HFFc6 (cell line): ENCODE results near the gene RTN4RL1. TPM values are rescaled to one million over a fixed set of nuclear protein-coding genes. Genes with fewer than 3 reads are reported as not detected.

Source experiments
- DNase-seq: peaks from one replicate; pipeline ENCODE4 v3.0.0-alpha.2; 2018
- H3K27ac Mint-ChIP-seq: 2 replicates; pipeline ENCODE4 v1.8.0; 2020; ENCODE audit warnings: mild to moderate bottlenecking, mixed read lengths
- H3K27me3 Mint-ChIP-seq: 2 replicates; pipeline ENCODE4 v1.8.0; 2021; ENCODE audit warnings: mild to moderate bottlenecking, moderate library complexity, mixed read lengths; ENCODE audit not compliant: insufficient read depth
- H3K36me3 Mint-ChIP-seq: 2 replicates; pipeline ENCODE4 v1.8.0; 2021; ENCODE audit warnings: low read depth, mixed read lengths
- H3K4me1 Mint-ChIP-seq: 2 replicates; pipeline ENCODE4 v1.8.0; 2020; ENCODE audit warnings: low read depth, mixed read lengths
- H3K4me3 Mint-ChIP-seq: 2 replicates; pipeline ENCODE4 v1.8.0; 2020; ENCODE audit warnings: mild to moderate bottlenecking, moderate library complexity, mixed read lengths
- H3K9me3 Mint-ChIP-seq: 2 replicates; pipeline ENCODE4 v1.8.0; 2020; ENCODE audit warnings: mild to moderate bottlenecking, mixed read lengths
- CTCF ChIP-seq: fragments of 200-600 bp; sonication (generic); IDR thresholded peaks from 2 replicates; pipeline ENCODE4 v1.5.0; 2021; ENCODE audit warnings: antibody characterized with exemption, mild to moderate bottlenecking
- total RNA-seq, 6 experiments: library from RNA; stranded (reverse); fragmentation: NEBNext Ultra II Directional; extraction: Animal tissue kit (Norgen Biotek cat#: 25700); gene quantifications; 2 replicates in 1 of 6; 3 replicates in 5 of 6; pipeline ENCODE4 v1.2.3, GENCODE V29; 2021

RTN4RL1 gene
- total RNA-seq, 6 experiments from 2014 or later = 0.33 to 0.60 (median 0.39) TPM

- Mint-ChIP-seq H3K27ac (no peak overlapping the region), H3K4me1 (peaks cover 12% of the 10 kb centered on the region; the same call in 1 of the 2 replicates), H3K36me3 (no peaks in the 10 kb centered on the region), H3K4me3 (no peak overlapping the region; the same call in 1 of the 2 replicates), H3K27me3 (peaks cover 18% of the 10 kb centered on the region), H3K9me3 (no peaks in the 10 kb centered on the region)
- TF ChIP-seq CTCF = no peak
- DNase-seq = no peak
Measured at GRCh38 chr17:1905190-1905913, 119.8 kb downstream of the RTN4RL1 start.

GRCh38 chr17:1904273-1905182, 120.6 kb downstream of the RTN4RL1 start:
- TF ChIP-seq CTCF = no peak
- peaks cover 2% of the 10 kb centered on the region; the same call in 1 of the 2 replicates for H3K36me3 Mint-ChIP-seq
- no peak overlapping the region for H3K27ac Mint-ChIP-seq
- no peak for DNase-seq
- no peaks in the 10 kb centered on the region for H3K9me3 Mint-ChIP-seq
- no peak overlapping the region; the same call in 1 of the 2 replicates for H3K4me3 Mint-ChIP-seq
- peaks cover 12% of the 10 kb centered on the region; the same call in 1 of the 2 replicates for H3K4me1 Mint-ChIP-seq
- H3K27me3 Mint-ChIP-seq = peaks cover 12% of the 10 kb centered on the region

- Mint-ChIP-seq H3K4me1 (no peaks in the 10 kb centered on the region), H3K27ac (no peak overlapping the region), H3K4me3 (no peak overlapping the region), H3K9me3 (no peaks in the 10 kb centered on the region), H3K27me3 (peaks cover 2% of the 10 kb centered on the region; the same call in 1 of the 2 replicates), H3K36me3 (peaks cover 26% of the 10 kb centered on the region)
- TF ChIP-seq CTCF = peak; percentile 71
- no peak for DNase-seq
Measured at GRCh38 chr17:1899403-1900000, 125.6 kb downstream of the RTN4RL1 start.

GRCh38 chr17:1898872-1899271, 126.3 kb downstream of the RTN4RL1 start:
- TF ChIP-seq CTCF = no peak
- H3K4me1 Mint-ChIP-seq = no peaks in the 10 kb centered on the region
- H3K36me3 Mint-ChIP-seq = peaks cover 27% of the 10 kb centered on the region
- H3K9me3 Mint-ChIP-seq = no peaks in the 10 kb centered on the region
- no peak for DNase-seq
- no peak overlapping the region for H3K4me3 Mint-ChIP-seq
- H3K27ac Mint-ChIP-seq = no peak overlapping the region
- peaks cover 2% of the 10 kb centered on the region; the same call in 1 of the 2 replicates for H3K27me3 Mint-ChIP-seq

DNA sequence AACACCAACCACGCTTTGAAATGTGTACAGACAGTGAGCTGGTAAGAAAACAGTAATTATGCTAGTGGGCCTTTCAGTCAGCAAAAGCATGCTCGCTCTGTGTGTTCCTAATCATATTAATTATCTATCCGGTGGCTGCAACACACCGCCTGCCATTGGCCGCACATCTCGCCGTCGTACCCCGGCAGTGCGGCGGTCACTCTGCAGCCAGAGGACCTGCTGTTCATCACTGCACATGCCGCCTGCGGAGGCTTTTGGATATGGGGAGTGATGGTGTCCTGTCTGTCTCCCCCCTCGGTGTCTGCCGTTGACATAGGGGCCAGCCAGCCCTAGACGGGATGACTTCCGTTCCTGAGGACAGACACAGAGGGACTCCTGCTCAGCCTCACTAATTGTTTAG, 126.8 kb downstream of the RTN4RL1 start:
- TF ChIP-seq CTCF = no peak
- H3K36me3 Mint-ChIP-seq = peaks cover 27% of the 10 kb centered on the region
- DNase-seq = no peak
- H3K27ac Mint-ChIP-seq = no peak overlapping the region
- peaks cover 2% of the 10 kb centered on the region; the same call in 1 of the 2 replicates for H3K27me3 Mint-ChIP-seq
- no peaks in the 10 kb centered on the region for H3K4me1 Mint-ChIP-seq
- no peak overlapping the region for H3K4me3 Mint-ChIP-seq
- no peaks in the 10 kb centered on the region for H3K9me3 Mint-ChIP-seq
